Ovary (tissue), 9 donors: Measurements from ENCODE around the gene NRAP. TPM values are rescaled to one million over a fixed set of nuclear protein-coding genes. Genes with fewer than 3 reads are reported as not detected.

Source experiments
- DNase-seq, 5 donors: peaks; one replicate each; pipeline ENCODE4 v3.0.0-alpha.2; 2019 to 2020
- H3K27ac ChIP-seq, 2 donors: fragments of 200-600 bp; one replicate each; pipeline versions ENCODE4 v1.5.1 to v1.8.0; 2019 to 2022
- H3K27me3 ChIP-seq: fragments of 200-600 bp; one replicate; pipeline ENCODE4 v1.8.0; 2022
- H3K36me3 ChIP-seq: fragments of 200-600 bp; sonication (generic); one replicate; pipeline ENCODE4 v1.5.1; 2019
- H3K4me1 ChIP-seq: one replicate; pipeline ENCODE4 v1.8.1; 2013; ENCODE audit warnings: mild to moderate bottlenecking, moderate library complexity; ENCODE audit not compliant: insufficient read depth
- H3K4me3 ChIP-seq: fragments of 200-600 bp; sonication (generic); one replicate; pipeline ENCODE4 v1.5.1; 2017
- H3K9me3 ChIP-seq, 2 donors: fragments of 200-600 bp in 1 of 2; sonication (generic) in 1 of 2; one replicate each; pipeline versions ENCODE4 v1.5.1 to v1.8.1; 2013 to 2019; ENCODE audit warnings: mild to moderate bottlenecking in 1 of 2, moderate library complexity in 1 of 2
- EP300 ChIP-seq: sonication (generic); formaldehyde crosslinking; IDR thresholded peaks from one replicate; pipeline ENCODE4 v1.6.1; 2017; ENCODE audit warnings: antibody characterized with exemption
- POLR2A ChIP-seq: fragments of 450-650 bp; IDR thresholded peaks from one replicate; pipeline ENCODE4 v1.6.1; 2017; ENCODE audit warnings: antibody characterized with exemption, mild to moderate bottlenecking, moderate library complexity
- WGBS, 3 donors: extraction: QIAGEN DNeasy Blood & Tissue Kit in 1 of 3; methylation state at CpG; one replicate each; pipeline versions ENCODE4 v1.1.5 to v1.1.7; 2013 to 2017; 5-methylcytosine and 5-hydroxymethylcytosine counted together
- intact Hi-C, 4 donors: fragments of 100-400 bp; cut with DNase I; formaldehyde crosslinking; loops; one replicate each; pipeline versions ENCODE4 v1.11.0 to v1.15.1; 2022 to 2023
- polyA plus RNA-seq, 2 donors: library from polyadenylated mRNA; stranded (reverse); fragments of 200-250 nt in 1 of 2; fragments of 350-450 nt in 1 of 2; fragmentation: Illumina TruSeq in 1 of 2; extraction: RNeasy Lipid Tissue Mini Kit (QIAGEN cat#74804) in 1 of 2; gene quantifications; one replicate each; pipeline ENCODE4 v1.2.3, GENCODE V29; 2013 to 2014
- total RNA-seq, 7 donors: library from RNA; depleted of rRNA in 2 of 7; stranded (reverse); fragments of >200 nt in 2 of 7; fragmentation: NEBNext Ultra II Directional in 3 of 7; extraction: Animal tissue kit (Norgen Biotek cat#: 25700) in 3 of 7; gene quantifications; one replicate each; pipeline versions ENCODE4 v1.1.0 to v1.2.4, GENCODE V29; 2016 to 2023
- TF ChIP-seq, protein P1 (sequence below), 3 donors: fragments of 450-650 bp in 2 of 3; fragments of 200-600 bp in 1 of 3; IDR thresholded peaks; one replicate each; pipeline versions ENCODE4 v1.5.1 to v1.8.0; 2016 to 2022; ENCODE audit warnings: antibody characterized with exemption in 3 of 3, mild to moderate bottlenecking in 1 of 3
- donor health status: DM: no; HTN: no; CAD: no; lungs with moderate emphysema.
- donor health status: DM: no; HTN: no; CAD: no.
- donor health status: Bipolar disorder and iron deficiency.
- donor health status: DM: yes; HTN: yes; CAD: no.
- donor health status: DM: no; HTN: no; CAD: no.
- donor health status: DM: yes; HTN: yes; CAD: no.

NRAP gene
- total and polyA plus RNA-seq, 9 donors, result 0.02 to 0.25 (median 0.11) TPM; not detected in 2

DNA sequence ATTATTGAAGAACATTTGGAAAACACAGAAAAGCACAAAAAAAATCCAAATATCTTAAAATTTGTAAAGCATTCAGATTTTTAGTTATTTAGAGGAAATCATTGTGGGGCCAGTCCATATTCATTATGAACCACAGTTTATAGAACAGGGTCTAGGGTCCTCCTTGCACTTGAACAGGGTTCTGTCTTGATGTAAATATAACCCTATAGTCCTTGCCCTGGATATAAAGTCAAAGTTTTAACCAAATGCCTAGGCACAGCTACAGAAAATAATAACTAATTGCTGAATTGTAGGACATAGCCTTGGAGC lies 41.5 kb upstream of the NRAP start:
- H3K36me3 ChIP-seq, result no peaks in the 10 kb centered on the region
- no peak overlapping the region for H3K27ac ChIP-seq
- H3K27me3 ChIP-seq, result no peaks in the 10 kb centered on the region
- intact Hi-C loops, result loop anchor here in 1 of 4 donors (10.0 kb wide), 1 partner anchor 400 kb away; no protein-coding TSS in a partner anchor
- TF ChIP-seq, protein P1, sequence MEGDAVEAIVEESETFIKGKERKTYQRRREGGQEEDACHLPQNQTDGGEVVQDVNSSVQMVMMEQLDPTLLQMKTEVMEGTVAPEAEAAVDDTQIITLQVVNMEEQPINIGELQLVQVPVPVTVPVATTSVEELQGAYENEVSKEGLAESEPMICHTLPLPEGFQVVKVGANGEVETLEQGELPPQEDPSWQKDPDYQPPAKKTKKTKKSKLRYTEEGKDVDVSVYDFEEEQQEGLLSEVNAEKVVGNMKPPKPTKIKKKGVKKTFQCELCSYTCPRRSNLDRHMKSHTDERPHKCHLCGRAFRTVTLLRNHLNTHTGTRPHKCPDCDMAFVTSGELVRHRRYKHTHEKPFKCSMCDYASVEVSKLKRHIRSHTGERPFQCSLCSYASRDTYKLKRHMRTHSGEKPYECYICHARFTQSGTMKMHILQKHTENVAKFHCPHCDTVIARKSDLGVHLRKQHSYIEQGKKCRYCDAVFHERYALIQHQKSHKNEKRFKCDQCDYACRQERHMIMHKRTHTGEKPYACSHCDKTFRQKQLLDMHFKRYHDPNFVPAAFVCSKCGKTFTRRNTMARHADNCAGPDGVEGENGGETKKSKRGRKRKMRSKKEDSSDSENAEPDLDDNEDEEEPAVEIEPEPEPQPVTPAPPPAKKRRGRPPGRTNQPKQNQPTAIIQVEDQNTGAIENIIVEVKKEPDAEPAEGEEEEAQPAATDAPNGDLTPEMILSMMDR (IDR thresholded peaks at IDR 0.05), result no peak
- TF ChIP-seq EP300 (no peak), POLR2A (no peak)
- DNase-seq, result no peak
- H3K9me3 ChIP-seq, result no peaks in the 10 kb centered on the region
- peaks cover 4% of the 10 kb centered on the region for H3K4me1 ChIP-seq
- H3K4me3 ChIP-seq, result no peak overlapping the region

DNA sequence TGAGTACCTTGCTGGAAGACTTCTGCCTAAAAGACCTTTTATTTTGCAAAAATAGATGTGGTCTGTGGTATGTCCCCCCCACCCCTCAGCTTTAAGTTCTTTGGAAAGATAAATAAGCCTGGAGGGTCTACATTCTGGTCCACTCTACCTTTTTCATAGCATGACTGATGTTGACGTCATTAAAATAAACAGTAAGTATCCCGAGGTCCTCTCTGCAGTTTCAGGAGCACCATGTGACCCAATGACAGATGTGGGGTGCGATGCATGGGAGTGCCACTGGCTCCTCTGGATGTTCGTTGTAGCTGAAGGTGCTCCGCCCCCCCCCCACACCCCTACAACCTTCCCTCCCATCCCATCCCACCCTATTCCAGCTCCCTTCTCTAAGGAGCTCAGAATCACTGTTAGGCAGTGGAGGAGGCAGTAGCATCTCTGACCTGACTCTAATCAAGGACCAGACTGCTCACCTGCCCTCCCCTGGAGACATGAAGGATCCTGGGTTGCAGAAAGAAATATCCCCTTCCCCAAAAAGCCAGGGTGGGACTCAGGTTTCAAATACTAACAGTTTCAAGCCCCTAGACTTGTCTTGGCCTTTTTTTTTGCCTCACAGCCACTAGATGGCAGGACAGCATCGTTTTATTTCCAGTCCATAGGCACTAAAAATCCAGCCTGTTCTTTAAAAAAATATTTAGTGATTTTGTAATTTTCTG lies 40.9 kb upstream of the NRAP start:
- TF ChIP-seq EP300, result no peak
- TF ChIP-seq, protein P1 (IDR thresholded peaks at IDR 0.05), result no peak
- no peak for TF ChIP-seq POLR2A
- no peak overlapping the region for H3K4me3 ChIP-seq
- H3K27ac ChIP-seq, result no peak overlapping the region
- no peaks in the 10 kb centered on the region for H3K36me3 ChIP-seq
- intact Hi-C loops, result loop anchor here in 1 of 4 donors (10.0 kb wide), 1 partner anchor 400 kb away; no protein-coding TSS in a partner anchor
- H3K4me1 ChIP-seq, result peaks cover 4% of the 10 kb centered on the region
- DNase-seq, result no peak
- no peaks in the 10 kb centered on the region for H3K9me3 ChIP-seq
- H3K27me3 ChIP-seq, result no peaks in the 10 kb centered on the region
- WGBS, 3 donors, result 46 to 56% (median 53%) methylated on average over 6 of the region's 6 CpGs

DNA sequence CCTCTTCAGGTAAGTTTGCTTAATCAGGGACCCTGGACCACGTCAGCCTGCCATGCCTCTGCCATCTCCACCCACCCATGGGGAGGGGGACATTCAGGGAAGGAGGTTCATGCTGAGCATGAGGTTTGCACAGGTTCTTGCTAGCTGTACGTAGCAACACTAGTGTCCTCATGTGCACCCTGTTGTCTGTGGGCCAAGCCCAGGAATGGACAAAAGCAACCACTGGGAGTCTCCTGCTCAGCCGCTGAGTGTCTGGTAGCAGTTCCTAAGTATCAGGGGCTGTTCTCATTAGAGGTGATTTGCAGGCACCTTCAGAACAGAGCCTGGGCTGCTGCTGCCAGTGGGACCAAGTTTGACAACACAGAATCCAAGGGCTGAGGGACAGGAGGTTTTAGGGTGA lies 33.8 kb upstream of the NRAP start:
- Histone ChIP-seq H3K36me3 (no peaks in the 10 kb centered on the region), H3K4me1 (peaks cover 2% of the 10 kb centered on the region), H3K4me3 (no peak overlapping the region), H3K27me3 (no peaks in the 10 kb centered on the region), H3K27ac (no peak overlapping the region), H3K9me3 (peaks cover 0 to 6% of the 10 kb centered on the region in 2 donors)
- DNase-seq, result no peak
- intact Hi-C loops, result no loop called here
- 77 to 95% (median 92%) methylated on average over 3 of the region's 3 CpGs for WGBS, 3 donors
- TF ChIP-seq EP300 (no peak), POLR2A (no peak)
- TF ChIP-seq, protein P1 (IDR thresholded peaks at IDR 0.05), result no peak

DNA sequence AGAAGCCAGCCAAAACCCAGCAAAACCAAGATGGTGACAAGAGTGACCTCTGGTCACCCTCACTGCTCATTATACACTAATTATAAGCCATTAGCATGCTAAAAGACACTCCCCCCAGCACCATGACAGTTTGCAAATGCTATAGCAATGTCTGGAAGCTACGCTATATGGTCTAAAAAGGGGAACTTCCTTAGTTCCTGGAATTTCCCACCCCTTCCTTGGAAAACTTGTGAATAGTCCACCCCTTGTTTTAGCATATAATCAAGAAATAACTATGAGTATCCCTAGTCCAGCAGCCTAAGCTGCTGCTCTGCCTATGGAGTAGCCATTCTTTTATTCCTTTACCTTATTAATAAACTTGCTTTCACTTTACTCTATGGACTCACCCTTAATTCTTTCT lies 31.9 kb upstream of the NRAP start:
- Histone ChIP-seq H3K27me3 (no peaks in the 10 kb centered on the region), H3K27ac (no peak overlapping the region), H3K4me1 (peaks cover 2% of the 10 kb centered on the region), H3K4me3 (no peak overlapping the region), H3K36me3 (no peaks in the 10 kb centered on the region), H3K9me3 (peaks cover 0 to 8% of the 10 kb centered on the region in 2 donors)
- intact Hi-C loops, result no loop called here
- TF ChIP-seq EP300 (no peak), POLR2A (no peak)
- TF ChIP-seq, protein P1 (IDR thresholded peaks at IDR 0.05), result no peak
- no peak for DNase-seq
- 92 to 98% (median 97%) methylated on average over 1 of the region's 1 CpG for WGBS, 3 donors
